Motor neuron (in vitro differentiated cells): ENCODE measurements around the gene LRRC45. TPM values are rescaled to one million over a fixed set of nuclear protein-coding genes. Genes with fewer than 3 reads are reported as not detected.

ENCODE experiments used
- ATAC-seq, 8 experiments: fragments of 200-7000 bp; cut with Tn5 transposase; replicated peaks in 6 of 8; 2 replicates each; pipeline ENCODE4 v1.8.0; 2021; ENCODE audit warnings: mild to moderate bottlenecking in 8 of 8, moderate library complexity in 8 of 8
- H3K27ac ChIP-seq, 2 donors: fragments of 250-450 bp; sonication (Bioruptor Pico); 2 replicates each; pipeline ENCODE4 v1.9.0; 2021; ENCODE audit warnings: antibody characterized with exemption in 2 of 2, mild to moderate bottlenecking in 2 of 2, moderate library complexity in 1 of 2
- H3K4me1 ChIP-seq, 2 donors: fragments of 250-450 bp; sonication (Bioruptor Pico); replicated peaks in 1 of 2; 2 replicates each; pipeline ENCODE4 v1.6.1; 2021; ENCODE audit warnings: antibody characterized with exemption in 2 of 2, mild to moderate bottlenecking in 2 of 2, moderate library complexity in 1 of 2
- H3K4me3 ChIP-seq, 5 donors: fragments of 250-450 bp; sonication (Bioruptor Pico); 2 replicates each; pipeline ENCODE4 v1.9.0; 2021; ENCODE audit warnings: antibody characterized with exemption in 5 of 5, mild to moderate bottlenecking in 5 of 5, moderate library complexity in 4 of 5
- whole genome bisulfite sequencing, 10 experiments: fragments of 450-650 bp; shearing (Covaris generic); methylation state at CpG; one replicate each; pipeline ENCODE4 v1.0.0; 2022; 5-methylcytosine and 5-hydroxymethylcytosine counted together
- in situ Hi-C, 9 experiments: fragments of 400-800 bp; cut with MboI; loops; one replicate each; pipeline ENCODE4 v1.15.0; 2021; ENCODE audit warnings: low sequenced_read_pairs in 9 of 9, low pct_unique_long_range_greater_than_20kb in 2 of 9; ENCODE audit not compliant: unreplicated experiment in 9 of 9
- total RNA-seq, 8 experiments: library from RNA; unstranded; fragments of 300-600 nt; gene quantifications; 2 replicates each; pipeline versions ENCODE4 v1.2.3 to v1.2.4, GENCODE V29; 2022

Gene LRRC45
- total RNA-seq, 8 experiments from 2014 or later, result 2.8 to 18.1 (median 10.7) TPM

GRCh38 chr17:82058230-82058854 is 35.2 kb downstream of the LRRC45 start:
- peak in 1 of 8 experiments; percentile 2 for ATAC-seq
- H3K27ac ChIP-seq, result no peak overlapping the region
- 60 to 100% (median 91%) methylated on average over 1 to 7 of the region's 17 CpGs; no CpG with 5 or more reads in 5 of the 10 experiments for WGBS, 10 experiments
- no peak overlapping the region for H3K4me3 ChIP-seq
- in situ Hi-C loops, result no loop called here
- no peaks in the 10 kb centered on the region for H3K4me1 ChIP-seq

- in situ Hi-C loops, result no loop called here
- no peak for ATAC-seq
- WGBS, 10 experiments, result 67 to 100% (median 94%) methylated on average over 3 of the region's 10 CpGs; no CpG with 5 or more reads in 7 of the 10 experiments
Observed at GRCh38 chr17:82058855-82059249, 35.7 kb downstream of the LRRC45 start.

GRCh38 chr17:82059272-82060000 is 36.3 kb downstream of the LRRC45 start:
- no peak overlapping the region for H3K4me3 ChIP-seq
- H3K4me1 ChIP-seq, result peaks cover 2% of the 10 kb centered on the region in 2 donors
- H3K27ac ChIP-seq, result no peak overlapping the region
- WGBS, 10 experiments, result 70 to 100% (median 100%) methylated on average over 2 to 3 of the region's 19 CpGs; no CpG with 5 or more reads in 7 of the 10 experiments
- no peak for ATAC-seq
- in situ Hi-C loops, result no loop called here

More at GRCh38 chr17:82058855-82059249, 35.7 kb downstream of the LRRC45 start:
- H3K4me3 ChIP-seq, result no peak overlapping the region
- H3K4me1 ChIP-seq, result no peaks in the 10 kb centered on the region
- no peak overlapping the region for H3K27ac ChIP-seq

GRCh38 chr17:82060001-82060380 is 36.9 kb downstream of the LRRC45 start:
- H3K4me1 ChIP-seq, result peaks cover 7% of the 10 kb centered on the region in 2 donors
- in situ Hi-C loops, result no loop called here
- 81 to 100% (median 91%) methylated on average over 1 to 12 of the region's 16 CpGs; no CpG with 5 or more reads in 7 of the 10 experiments for WGBS, 10 experiments
- ATAC-seq, result no peak
- H3K4me3 ChIP-seq, result no peak overlapping the region
- peak overlapping the region in 1 of 2 donors; percentile 49 for H3K27ac ChIP-seq

GRCh38 chr17:82060614-82061013 is 37.5 kb downstream of the LRRC45 start:
- ATAC-seq, result no peak
- in situ Hi-C loops, result no loop called here
- WGBS, 10 experiments, result 77 to 100% (median 100%) methylated on average over 1 to 4 of the region's 14 CpGs; no CpG with 5 or more reads in 7 of the 10 experiments

GRCh38 chr17:82061047-82061925 is 38.2 kb downstream of the LRRC45 start:
- Histone ChIP-seq H3K27ac (no peak overlapping the region), H3K4me3 (no peak overlapping the region), H3K4me1 (peaks cover 11% of the 10 kb centered on the region in 2 donors)
- ATAC-seq, result no peak
- in situ Hi-C loops, result no loop called here
- WGBS, 10 experiments, result 100% methylated on average over 2 of the region's 34 CpGs; no CpG with 5 or more reads in 9 of the 10 experiments

More at GRCh38 chr17:82060614-82061013, 37.5 kb downstream of the LRRC45 start:
- peaks cover 7% of the 10 kb centered on the region in 2 donors for H3K4me1 ChIP-seq
- H3K4me3 ChIP-seq, result no peak overlapping the region
- H3K27ac ChIP-seq, result no peak overlapping the region

- H3K4me1 ChIP-seq, result peaks cover 12 to 13% of the 10 kb centered on the region in 2 donors
- 67 to 100% (median 82%) methylated on average over 1 to 10 of the region's 24 CpGs; no CpG with 5 or more reads in 6 of the 10 experiments for WGBS, 10 experiments
- in situ Hi-C loops, result no loop called here
- no peak overlapping the region for H3K27ac ChIP-seq
- no peak overlapping the region for H3K4me3 ChIP-seq
- ATAC-seq, result no peak
Observed at GRCh38 chr17:82062076-82062983, 39.2 kb downstream of the LRRC45 start.

- in situ Hi-C loops, result no loop called here
- ATAC-seq, result no peak
- H3K4me1 ChIP-seq, result peaks cover 12 to 13% of the 10 kb centered on the region in 2 donors
- no peak overlapping the region for H3K27ac ChIP-seq
- 96% methylated on average over 5 of the region's 9 CpGs; no CpG with 5 or more reads in 9 of the 10 experiments for WGBS, 10 experiments
- no peak overlapping the region for H3K4me3 ChIP-seq
Observed at GRCh38 chr17:82062984-82063368, 39.9 kb downstream of the LRRC45 start.

- ATAC-seq, result no peak
- 60 to 100% (median 86%) methylated on average over 1 to 7 of the region's 20 CpGs; no CpG with 5 or more reads in 5 of the 10 experiments for WGBS, 10 experiments
- in situ Hi-C loops, result no loop called here
- Histone ChIP-seq H3K4me1 (peaks cover 12 to 13% of the 10 kb centered on the region in 2 donors), H3K27ac (no peak overlapping the region), H3K4me3 (no peak overlapping the region)
Observed at GRCh38 chr17:82063424-82064415, 40.6 kb downstream of the LRRC45 start.

GRCh38 chr17:82064433-82065192 is 41.5 kb downstream of the LRRC45 start:
- in situ Hi-C loops, result no loop called here
- ATAC-seq, result peak in 4 of 8 experiments; percentile 2 to 10 (median 5)
- H3K4me3 ChIP-seq, result peak overlapping the region; percentile 82 to 100 (median 88)
- H3K27ac ChIP-seq, result peak overlapping the region in 1 of 2 donors; percentile 89
- peaks cover 12 to 13% of the 10 kb centered on the region in 2 donors for H3K4me1 ChIP-seq
- 20 to 80% (median 71%) methylated on average over 1 to 13 of the region's 36 CpGs; no CpG with 5 or more reads in 6 of the 10 experiments for WGBS, 10 experiments
